Inflammatory macrophage treated with lipopolysaccharide for 4 hours (primary cell): Measurements from ENCODE around the gene HIVEP3.
A peak's percentile ranks its signal among the peaks of the same experiment; 100 is the strongest.

ENCODE experiments used
- DNase-seq: peaks from one replicate; pipeline ENCODE4 v3.0.0-alpha.2; 2020

HIVEP3 gene

GRCh38 chr1:41726292-41726691 lies 192.4 kb downstream of the HIVEP3 start:
- no peak for DNase-seq

- peak; percentile 53 for DNase-seq
Observed at GRCh38 chr1:41724926-41725325, 193.8 kb downstream of the HIVEP3 start.

- no peak for DNase-seq
Observed at GRCh38 chr1:41724248-41724647, 194.5 kb downstream of the HIVEP3 start.

- peak; percentile 57 for DNase-seq
Observed at GRCh38 chr1:41723786-41724185, 194.9 kb downstream of the HIVEP3 start.

GRCh38 chr1:41722184-41722583 lies 196.5 kb downstream of the HIVEP3 start:
- DNase-seq = no peak

GRCh38 chr1:41720861-41721410 lies 197.8 kb downstream of the HIVEP3 start:
- DNase-seq = peak; percentile 32

GRCh38 chr1:41719590-41719989 lies 199.1 kb downstream of the HIVEP3 start:
- no peak for DNase-seq

- no peak for DNase-seq
Observed at GRCh38 chr1:41719128-41719527, 199.6 kb downstream of the HIVEP3 start.

- DNase-seq = no peak
Observed at GRCh38 chr1:41718497-41718896, 200.2 kb downstream of the HIVEP3 start.

GRCh38 chr1:41716188-41717130 lies 202.3 kb downstream of the HIVEP3 start:
- DNase-seq = no peak

GRCh38 chr1:41715441-41716095 lies 203.2 kb downstream of the HIVEP3 start:
- peak; percentile 28 for DNase-seq

- DNase-seq = no peak
Observed at GRCh38 chr1:41714638-41715389, 203.9 kb downstream of the HIVEP3 start.

GRCh38 chr1:41713557-41714327 lies 205.0 kb downstream of the HIVEP3 start:
- DNase-seq = no peak

GRCh38 chr1:41713141-41713540 lies 205.6 kb downstream of the HIVEP3 start:
- DNase-seq = no peak

- DNase-seq = peak; percentile 21
Observed at GRCh38 chr1:41712695-41713094, 206.0 kb downstream of the HIVEP3 start.

- no peak for DNase-seq
Observed at GRCh38 chr1:41712081-41712480, 206.6 kb downstream of the HIVEP3 start.

GRCh38 chr1:41711581-41711980 lies 207.1 kb downstream of the HIVEP3 start:
- no peak for DNase-seq

GRCh38 chr1:41710980-41711379 lies 207.7 kb downstream of the HIVEP3 start:
- DNase-seq = no peak

- no peak for DNase-seq
Observed at GRCh38 chr1:41709873-41710272, 208.8 kb downstream of the HIVEP3 start.

GRCh38 chr1:41709331-41709730 lies 209.4 kb downstream of the HIVEP3 start:
- DNase-seq = peak; percentile 15

- DNase-seq = no peak
Observed at GRCh38 chr1:41708332-41708731, 210.4 kb downstream of the HIVEP3 start.

- no peak for DNase-seq
Observed at GRCh38 chr1:41707793-41708192, 210.9 kb downstream of the HIVEP3 start.
